Spleen (tissue), 7 donors: Measurements from ENCODE around the gene CSTPP1.

ENCODE experiments used
- POLR2AphosphoS5 ChIP-seq, 3 donors: sonication (generic); formaldehyde crosslinking; IDR thresholded peaks; one replicate each; pipeline ENCODE4 v1.5.1; 2017; ENCODE audit warnings: antibody characterized with exemption in 3 of 3
- TF ChIP-seq, protein P1 (sequence below), 11 experiments: fragments of 200-600 bp in 7 of 11; fragments of 450-650 bp in 4 of 11; sonication (generic) in 4 of 11; IDR thresholded peaks in 8 of 11; conservative IDR thresholded peaks in 3 of 11; 1 replicate in 7 of 11; 2 replicates in 4 of 11; pipeline versions ENCODE4 v1.4.0 to v1.8.0; 2016 to 2021; ENCODE audit warnings: antibody characterized with exemption in 11 of 11, inconsistent platforms in 4 of 11, mild to moderate bottlenecking in 1 of 11
- donor health status: DM: no; HTN: no; CAD: no; lungs with moderate emphysema.
- donor health status: DM: no; HTN: no; CAD: no.
- donor health status: DM: no; HTN: no; CAD: no.

DNA sequence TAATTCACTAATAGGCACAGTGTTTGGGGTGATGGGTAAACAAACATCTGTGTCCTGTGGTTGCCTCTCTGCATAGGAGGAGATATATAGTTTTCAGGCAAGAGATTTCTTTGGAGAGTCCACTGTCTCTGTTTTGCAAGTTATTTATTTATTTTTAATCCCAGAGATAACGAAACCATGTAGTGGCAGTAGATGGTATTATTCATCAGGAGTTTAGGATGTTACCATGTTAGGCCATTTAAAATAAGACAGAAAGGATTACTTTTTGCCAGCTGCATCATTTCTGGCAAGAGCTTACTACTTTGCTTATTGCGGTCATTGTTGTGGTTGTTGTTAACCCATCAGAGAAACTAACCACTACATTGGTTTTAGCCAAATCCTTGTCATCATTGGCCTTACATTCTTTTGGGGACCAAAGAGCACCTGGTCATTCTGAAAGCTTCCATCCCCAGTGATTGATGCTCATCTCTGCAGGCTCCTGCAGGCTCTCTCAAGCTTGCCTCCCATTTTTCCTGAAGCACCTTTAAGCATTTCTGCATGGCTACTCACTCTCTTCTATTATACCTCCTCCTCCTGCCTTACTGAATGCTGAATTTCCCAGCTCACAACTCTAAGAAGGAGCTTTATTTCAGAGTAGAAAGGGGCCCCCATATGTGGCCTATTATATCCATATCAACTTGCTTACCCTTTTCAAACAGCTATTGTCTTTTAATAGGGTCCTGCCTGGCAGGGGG is 84.4 kb downstream of the CSTPP1 start:
- TF ChIP-seq, protein P1, sequence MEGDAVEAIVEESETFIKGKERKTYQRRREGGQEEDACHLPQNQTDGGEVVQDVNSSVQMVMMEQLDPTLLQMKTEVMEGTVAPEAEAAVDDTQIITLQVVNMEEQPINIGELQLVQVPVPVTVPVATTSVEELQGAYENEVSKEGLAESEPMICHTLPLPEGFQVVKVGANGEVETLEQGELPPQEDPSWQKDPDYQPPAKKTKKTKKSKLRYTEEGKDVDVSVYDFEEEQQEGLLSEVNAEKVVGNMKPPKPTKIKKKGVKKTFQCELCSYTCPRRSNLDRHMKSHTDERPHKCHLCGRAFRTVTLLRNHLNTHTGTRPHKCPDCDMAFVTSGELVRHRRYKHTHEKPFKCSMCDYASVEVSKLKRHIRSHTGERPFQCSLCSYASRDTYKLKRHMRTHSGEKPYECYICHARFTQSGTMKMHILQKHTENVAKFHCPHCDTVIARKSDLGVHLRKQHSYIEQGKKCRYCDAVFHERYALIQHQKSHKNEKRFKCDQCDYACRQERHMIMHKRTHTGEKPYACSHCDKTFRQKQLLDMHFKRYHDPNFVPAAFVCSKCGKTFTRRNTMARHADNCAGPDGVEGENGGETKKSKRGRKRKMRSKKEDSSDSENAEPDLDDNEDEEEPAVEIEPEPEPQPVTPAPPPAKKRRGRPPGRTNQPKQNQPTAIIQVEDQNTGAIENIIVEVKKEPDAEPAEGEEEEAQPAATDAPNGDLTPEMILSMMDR (IDR thresholded peaks at IDR 0.05 in 8 of 11, conservative IDR thresholded peaks at IDR 0.05 in 3 of 11) = no peak
- TF ChIP-seq POLR2AphosphoS5 (IDR thresholded peaks at IDR 0.05) = no peak
